Measurements from ENCODE around the gene RPS19.

- no peak for TF ChIP-seq GATA2 (IDR thresholded peaks at IDR 0.05; ENCODE audit: low read depth, low read length)
- TF ChIP-seq GATA3 (IDR thresholded peaks at IDR 0.05; ENCODE audit: low read depth, low read length): no peak
Observed at GRCh38 chr19:41912899-41913537, 53.0 kb downstream of the RPS19 start.
